GM12873 (cell line): ENCODE measurements around the gene SRD5A3.

ENCODE experiments used
- CTCF ChIP-seq: IDR thresholded peaks from 2 replicates; pipeline ENCODE4 v1.5.1; 2012; ENCODE audit warnings: low read depth, mild to moderate bottlenecking, moderate library complexity, low read length, control low read depth; ENCODE audit not compliant: insufficient read depth; ENCODE audit errors: missing control alignments

SRD5A3 gene

GRCh38 chr4:55367084-55367722 lies 21.2 kb downstream of the SRD5A3 start:
- TF ChIP-seq CTCF = no peak

GRCh38 chr4:55369968-55370367 lies 23.9 kb downstream of the SRD5A3 start:
- TF ChIP-seq CTCF = no peak

GRCh38 chr4:55372259-55372658 lies 26.2 kb downstream of the SRD5A3 start:
- TF ChIP-seq CTCF = no peak

GRCh38 chr4:55373461-55373860 lies 27.4 kb downstream of the SRD5A3 start:
- TF ChIP-seq CTCF = no peak

GRCh38 chr4:55376698-55377097 lies 30.7 kb downstream of the SRD5A3 start:
- no peak for TF ChIP-seq CTCF

- TF ChIP-seq CTCF = no peak
Observed at GRCh38 chr4:55378617-55379467, 32.8 kb downstream of the SRD5A3 start.

- no peak for TF ChIP-seq CTCF
Observed at GRCh38 chr4:55380576-55380975, 34.5 kb downstream of the SRD5A3 start.
